HepG2 (cell line): ENCODE measurements around the gene PGK1. TPM values are rescaled to one million over a fixed set of nuclear protein-coding genes. Genes with fewer than 3 reads are reported as not detected.

Experiments
- CAMTA2 ChIP-seq: sonication (generic); formaldehyde crosslinking; IDR thresholded peaks from 2 replicates; pipeline ENCODE4 v1.4.0; 2020; ENCODE audit warnings: mild to moderate bottlenecking, missing genetic modification reagents, borderline replicate concordance
- EZH2 ChIP-seq: conservative IDR thresholded peaks from 2 replicates; pipeline ENCODE4 v1.6.1; 2012; ENCODE audit warnings: mild to moderate bottlenecking, low read depth, low read length, moderate library complexity
- GZF1 ChIP-seq: sonication (generic); formaldehyde crosslinking; IDR thresholded peaks from 2 replicates; pipeline ENCODE4 v1.5.1; 2020; ENCODE audit warnings: mild to moderate bottlenecking, missing genetic modification reagents
- JUN ChIP-seq: sonication (generic); formaldehyde crosslinking; IDR thresholded peaks from 2 replicates; pipeline ENCODE4 v1.4.0; 2020; ENCODE audit warnings: mild to moderate bottlenecking, missing genetic modification reagents
- KDM5B ChIP-seq: sonication (generic); formaldehyde crosslinking; IDR thresholded peaks from 2 replicates; pipeline ENCODE4 v1.4.0; 2020; ENCODE audit warnings: missing genetic modification reagents, mild to moderate bottlenecking, borderline replicate concordance
- MAF1 ChIP-seq: sonication (generic); formaldehyde crosslinking; IDR thresholded peaks from 2 replicates; pipeline ENCODE4 v1.5.0; 2020; ENCODE audit warnings: missing genetic modification reagents, borderline replicate concordance
- MEF2D ChIP-seq: sonication (generic); formaldehyde crosslinking; IDR thresholded peaks from 2 replicates; pipeline ENCODE4 v1.5.1; 2020; ENCODE audit warnings: mild to moderate bottlenecking, missing genetic modification reagents
- NAIF1 ChIP-seq: sonication (generic); formaldehyde crosslinking; IDR thresholded peaks from 2 replicates; pipeline ENCODE4 v1.5.0; 2020; ENCODE audit warnings: mild to moderate bottlenecking, missing genetic modification reagents, borderline replicate concordance
- NBN ChIP-seq: fragments of 450-650 bp; conservative IDR thresholded peaks from 2 replicates; pipeline ENCODE4 v1.6.1; 2017
- RXRB ChIP-seq: IDR thresholded peaks from 2 replicates; pipeline ENCODE4 v1.6.1; 2016; ENCODE audit warnings: borderline replicate concordance, missing genetic modification reagents, missing compliant biosample characterization
- SIX4 ChIP-seq: sonication (generic); formaldehyde crosslinking; IDR thresholded peaks from 2 replicates; pipeline ENCODE4 v1.4.0; 2020; ENCODE audit warnings: missing genetic modification reagents
- STAG1 ChIP-seq: sonication (generic); formaldehyde crosslinking; IDR thresholded peaks from 2 replicates; pipeline ENCODE4 v1.4.0; 2020; ENCODE audit warnings: missing genetic modification reagents
- TBX2 ChIP-seq: sonication (generic); formaldehyde crosslinking; IDR thresholded peaks from 2 replicates; pipeline ENCODE4 v1.5.0; 2020; ENCODE audit warnings: missing genetic modification reagents, mild to moderate bottlenecking, borderline replicate concordance
- TMF1 ChIP-seq: sonication (generic); formaldehyde crosslinking; IDR thresholded peaks from 2 replicates; pipeline ENCODE4 v1.8.1; 2022; ENCODE audit warnings: low read depth, missing genetic modification reagents
- ZNF660 ChIP-seq: sonication (generic); formaldehyde crosslinking; IDR thresholded peaks from 2 replicates; pipeline ENCODE4 v1.5.1; 2020; ENCODE audit warnings: mild to moderate bottlenecking, low read depth, missing genetic modification reagents, borderline replicate concordance
- polyA plus RNA-seq, 8 experiments: library from polyadenylated mRNA; depleted of rRNA in 3 of 8; stranded (reverse) in 7 of 8; unstranded in 1 of 8; fragments of >200 nt; fragmentation: Illumina TruSeq in 4 of 8; extraction: Trizol in 4 of 8; gene quantifications; 2 replicates each; pipeline versions ENCODE4 v1.2.1 to v1.2.3, GENCODE V29; 2011 to 2016; ENCODE audit warnings: low read depth in 4 of 8, missing spikeins in 1 of 8, mixed read lengths in 1 of 8; ENCODE audit not compliant: insufficient read depth in 1 of 8
- total RNA-seq, 5 experiments: library from RNA; depleted of rRNA; stranded (reverse); fragments of >200 nt; fragmentation: Illumina TruSeq; extraction: Trizol; gene quantifications; 2 replicates each; pipeline ENCODE4 v1.2.3, GENCODE V29; 2016; ENCODE audit warnings: low read depth in 1 of 5
- TF ChIP-seq, protein P1 (sequence below): IDR thresholded peaks from 2 replicates; pipeline ENCODE4 v1.6.1; 2016; ENCODE audit warnings: low read depth, missing genetic modification reagents, missing compliant biosample characterization
- TF ChIP-seq, protein P2 (sequence below): sonication (generic); formaldehyde crosslinking; IDR thresholded peaks from 2 replicates; pipeline ENCODE4 v1.4.0; 2020; ENCODE audit warnings: mild to moderate bottlenecking, missing genetic modification reagents
- TF ChIP-seq, protein P3 (sequence below): sonication (generic); formaldehyde crosslinking; conservative IDR thresholded peaks from 2 replicates; pipeline ENCODE4 v1.4.0; 2020; ENCODE audit warnings: mild to moderate bottlenecking, missing genetic modification reagents, moderate library complexity

The PGK1 gene
- total and polyA plus RNA-seq, 2 of the 13 experiments (the other 11 are each of a cell fraction or from before 2014, with no cell fraction given) = 325 to 1,274 TPM

DNA sequence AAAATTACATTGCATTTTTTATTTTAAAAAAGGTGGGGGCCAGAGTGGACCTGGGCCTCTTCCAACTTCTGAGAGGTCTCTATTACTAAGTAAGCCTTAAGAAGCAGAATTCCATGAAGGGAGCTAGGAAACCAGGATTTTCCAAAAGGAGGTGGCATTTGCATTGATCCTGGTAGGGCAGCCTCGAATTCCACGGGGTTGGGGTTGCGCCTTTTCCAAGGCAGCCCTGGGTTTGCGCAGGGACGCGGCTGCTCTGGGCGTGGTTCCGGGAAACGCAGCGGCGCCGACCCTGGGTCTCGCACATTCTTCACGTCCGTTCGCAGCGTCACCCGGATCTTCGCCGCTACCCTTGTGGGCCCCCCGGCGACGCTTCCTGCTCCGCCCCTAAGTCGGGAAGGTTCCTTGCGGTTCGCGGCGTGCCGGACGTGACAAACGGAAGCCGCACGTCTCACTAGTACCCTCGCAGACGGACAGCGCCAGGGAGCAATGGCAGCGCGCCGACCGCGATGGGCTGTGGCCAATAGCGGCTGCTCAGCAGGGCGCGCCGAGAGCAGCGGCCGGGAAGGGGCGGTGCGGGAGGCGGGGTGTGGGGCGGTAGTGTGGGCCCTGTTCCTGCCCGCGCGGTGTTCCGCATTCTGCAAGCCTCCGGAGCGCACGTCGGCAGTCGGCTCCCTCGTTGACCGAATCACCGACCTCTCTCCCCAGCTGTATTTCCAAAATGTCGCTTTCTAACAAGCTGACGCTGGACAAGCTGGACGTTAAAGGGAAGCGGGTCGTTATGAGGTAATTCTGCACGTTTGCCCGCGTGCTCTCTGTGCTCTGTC is at the start of gene PGK1 (continued):
- TF ChIP-seq, protein P1, sequence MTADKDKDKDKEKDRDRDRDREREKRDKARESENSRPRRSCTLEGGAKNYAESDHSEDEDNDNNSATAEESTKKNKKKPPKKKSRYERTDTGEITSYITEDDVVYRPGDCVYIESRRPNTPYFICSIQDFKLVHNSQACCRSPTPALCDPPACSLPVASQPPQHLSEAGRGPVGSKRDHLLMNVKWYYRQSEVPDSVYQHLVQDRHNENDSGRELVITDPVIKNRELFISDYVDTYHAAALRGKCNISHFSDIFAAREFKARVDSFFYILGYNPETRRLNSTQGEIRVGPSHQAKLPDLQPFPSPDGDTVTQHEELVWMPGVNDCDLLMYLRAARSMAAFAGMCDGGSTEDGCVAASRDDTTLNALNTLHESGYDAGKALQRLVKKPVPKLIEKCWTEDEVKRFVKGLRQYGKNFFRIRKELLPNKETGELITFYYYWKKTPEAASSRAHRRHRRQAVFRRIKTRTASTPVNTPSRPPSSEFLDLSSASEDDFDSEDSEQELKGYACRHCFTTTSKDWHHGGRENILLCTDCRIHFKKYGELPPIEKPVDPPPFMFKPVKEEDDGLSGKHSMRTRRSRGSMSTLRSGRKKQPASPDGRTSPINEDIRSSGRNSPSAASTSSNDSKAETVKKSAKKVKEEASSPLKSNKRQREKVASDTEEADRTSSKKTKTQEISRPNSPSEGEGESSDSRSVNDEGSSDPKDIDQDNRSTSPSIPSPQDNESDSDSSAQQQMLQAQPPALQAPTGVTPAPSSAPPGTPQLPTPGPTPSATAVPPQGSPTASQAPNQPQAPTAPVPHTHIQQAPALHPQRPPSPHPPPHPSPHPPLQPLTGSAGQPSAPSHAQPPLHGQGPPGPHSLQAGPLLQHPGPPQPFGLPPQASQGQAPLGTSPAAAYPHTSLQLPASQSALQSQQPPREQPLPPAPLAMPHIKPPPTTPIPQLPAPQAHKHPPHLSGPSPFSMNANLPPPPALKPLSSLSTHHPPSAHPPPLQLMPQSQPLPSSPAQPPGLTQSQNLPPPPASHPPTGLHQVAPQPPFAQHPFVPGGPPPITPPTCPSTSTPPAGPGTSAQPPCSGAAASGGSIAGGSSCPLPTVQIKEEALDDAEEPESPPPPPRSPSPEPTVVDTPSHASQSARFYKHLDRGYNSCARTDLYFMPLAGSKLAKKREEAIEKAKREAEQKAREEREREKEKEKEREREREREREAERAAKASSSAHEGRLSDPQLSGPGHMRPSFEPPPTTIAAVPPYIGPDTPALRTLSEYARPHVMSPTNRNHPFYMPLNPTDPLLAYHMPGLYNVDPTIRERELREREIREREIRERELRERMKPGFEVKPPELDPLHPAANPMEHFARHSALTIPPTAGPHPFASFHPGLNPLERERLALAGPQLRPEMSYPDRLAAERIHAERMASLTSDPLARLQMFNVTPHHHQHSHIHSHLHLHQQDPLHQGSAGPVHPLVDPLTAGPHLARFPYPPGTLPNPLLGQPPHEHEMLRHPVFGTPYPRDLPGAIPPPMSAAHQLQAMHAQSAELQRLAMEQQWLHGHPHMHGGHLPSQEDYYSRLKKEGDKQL (CRISPR knock-in tag) = 0 out of 2 replicates have a peak, but pooled peaks have one; percentile 16
- TF ChIP-seq MAF1 (CRISPR knock-in tag) (0 out of 2 replicates have a peak, but pooled peaks have one; percentile 33), SIX4 (CRISPR knock-in tag) (no peak), TMF1 (CRISPR knock-in tag) (peak; percentile 62; the same call in 1 of the 2 replicates), JUN (CRISPR knock-in tag) (peak; percentile 63; the same call in 1 of the 2 replicates), GZF1 (CRISPR knock-in tag) (no peak), CAMTA2 (CRISPR knock-in tag) (no peak), STAG1 (no peak), ZNF660 (CRISPR knock-in tag) (no peak), RXRB (CRISPR knock-in tag) (peak; percentile 33; the same call in 1 of the 2 replicates), NBN (no peak), KDM5B (peak; percentile 61; the same call in 1 of the 2 replicates), EZH2 (no peak), MEF2D (peak; percentile 91), TBX2 (CRISPR knock-in tag) (peak; percentile 88), NAIF1 (CRISPR knock-in tag) (peak; percentile 74; the same call in 1 of the 2 replicates)
- TF ChIP-seq, protein P2, sequence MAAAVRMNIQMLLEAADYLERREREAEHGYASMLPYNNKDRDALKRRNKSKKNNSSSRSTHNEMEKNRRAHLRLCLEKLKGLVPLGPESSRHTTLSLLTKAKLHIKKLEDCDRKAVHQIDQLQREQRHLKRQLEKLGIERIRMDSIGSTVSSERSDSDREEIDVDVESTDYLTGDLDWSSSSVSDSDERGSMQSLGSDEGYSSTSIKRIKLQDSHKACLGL = peak; percentile 77; the same call in 1 of the 2 replicates
- TF ChIP-seq, protein P3, sequence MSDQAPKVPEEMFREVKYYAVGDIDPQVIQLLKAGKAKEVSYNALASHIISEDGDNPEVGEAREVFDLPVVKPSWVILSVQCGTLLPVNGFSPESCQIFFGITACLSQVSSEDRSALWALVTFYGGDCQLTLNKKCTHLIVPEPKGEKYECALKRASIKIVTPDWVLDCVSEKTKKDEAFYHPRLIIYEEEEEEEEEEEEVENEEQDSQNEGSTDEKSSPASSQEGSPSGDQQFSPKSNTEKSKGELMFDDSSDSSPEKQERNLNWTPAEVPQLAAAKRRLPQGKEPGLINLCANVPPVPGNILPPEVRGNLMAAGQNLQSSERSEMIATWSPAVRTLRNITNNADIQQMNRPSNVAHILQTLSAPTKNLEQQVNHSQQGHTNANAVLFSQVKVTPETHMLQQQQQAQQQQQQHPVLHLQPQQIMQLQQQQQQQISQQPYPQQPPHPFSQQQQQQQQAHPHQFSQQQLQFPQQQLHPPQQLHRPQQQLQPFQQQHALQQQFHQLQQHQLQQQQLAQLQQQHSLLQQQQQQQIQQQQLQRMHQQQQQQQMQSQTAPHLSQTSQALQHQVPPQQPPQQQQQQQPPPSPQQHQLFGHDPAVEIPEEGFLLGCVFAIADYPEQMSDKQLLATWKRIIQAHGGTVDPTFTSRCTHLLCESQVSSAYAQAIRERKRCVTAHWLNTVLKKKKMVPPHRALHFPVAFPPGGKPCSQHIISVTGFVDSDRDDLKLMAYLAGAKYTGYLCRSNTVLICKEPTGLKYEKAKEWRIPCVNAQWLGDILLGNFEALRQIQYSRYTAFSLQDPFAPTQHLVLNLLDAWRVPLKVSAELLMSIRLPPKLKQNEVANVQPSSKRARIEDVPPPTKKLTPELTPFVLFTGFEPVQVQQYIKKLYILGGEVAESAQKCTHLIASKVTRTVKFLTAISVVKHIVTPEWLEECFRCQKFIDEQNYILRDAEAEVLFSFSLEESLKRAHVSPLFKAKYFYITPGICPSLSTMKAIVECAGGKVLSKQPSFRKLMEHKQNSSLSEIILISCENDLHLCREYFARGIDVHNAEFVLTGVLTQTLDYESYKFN (CRISPR knock-in tag) = peak; percentile 88
